ENCODE results near the gene CHRNA3. TPM values are rescaled to one million over a fixed set of nuclear protein-coding genes. Genes with fewer than 3 reads are reported as not detected.

CHRNA3 gene
- total RNA-seq, 1 experiment from 2014 or later: not detected

DNA sequence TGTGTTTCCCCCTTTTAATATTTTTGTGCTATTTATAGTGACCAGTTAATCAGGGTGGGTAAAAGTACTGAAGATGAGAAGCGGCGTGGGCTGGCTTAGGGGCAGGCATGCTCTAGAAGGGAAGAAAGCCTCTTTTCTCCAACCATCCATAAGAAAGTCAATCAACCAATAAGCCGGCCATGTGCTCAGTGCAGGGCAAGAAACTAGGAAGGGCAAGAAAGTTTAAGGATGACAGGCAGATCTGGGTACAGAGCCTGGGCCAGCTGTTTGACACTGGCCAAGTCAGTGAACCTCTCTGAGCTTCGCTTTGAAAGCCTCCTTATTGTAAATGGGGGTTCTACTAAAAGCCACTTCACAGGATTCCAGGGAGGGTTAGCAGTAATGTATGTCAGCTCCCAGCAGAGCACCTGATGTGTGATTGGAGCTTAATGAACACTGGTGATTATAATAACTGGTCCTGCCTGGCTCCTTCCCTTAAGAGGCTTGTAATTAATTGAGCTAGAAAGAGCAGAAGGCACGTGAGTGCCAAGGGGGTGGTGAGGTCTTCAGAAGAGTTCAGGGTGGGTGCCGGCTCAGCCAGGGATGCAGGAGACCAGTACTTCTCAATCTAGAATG lies 5.7 kb upstream of the CHRNA3 start (continued):
- TF ChIP-seq, protein P1, sequence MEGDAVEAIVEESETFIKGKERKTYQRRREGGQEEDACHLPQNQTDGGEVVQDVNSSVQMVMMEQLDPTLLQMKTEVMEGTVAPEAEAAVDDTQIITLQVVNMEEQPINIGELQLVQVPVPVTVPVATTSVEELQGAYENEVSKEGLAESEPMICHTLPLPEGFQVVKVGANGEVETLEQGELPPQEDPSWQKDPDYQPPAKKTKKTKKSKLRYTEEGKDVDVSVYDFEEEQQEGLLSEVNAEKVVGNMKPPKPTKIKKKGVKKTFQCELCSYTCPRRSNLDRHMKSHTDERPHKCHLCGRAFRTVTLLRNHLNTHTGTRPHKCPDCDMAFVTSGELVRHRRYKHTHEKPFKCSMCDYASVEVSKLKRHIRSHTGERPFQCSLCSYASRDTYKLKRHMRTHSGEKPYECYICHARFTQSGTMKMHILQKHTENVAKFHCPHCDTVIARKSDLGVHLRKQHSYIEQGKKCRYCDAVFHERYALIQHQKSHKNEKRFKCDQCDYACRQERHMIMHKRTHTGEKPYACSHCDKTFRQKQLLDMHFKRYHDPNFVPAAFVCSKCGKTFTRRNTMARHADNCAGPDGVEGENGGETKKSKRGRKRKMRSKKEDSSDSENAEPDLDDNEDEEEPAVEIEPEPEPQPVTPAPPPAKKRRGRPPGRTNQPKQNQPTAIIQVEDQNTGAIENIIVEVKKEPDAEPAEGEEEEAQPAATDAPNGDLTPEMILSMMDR (IDR thresholded peaks at IDR 0.05 in 2 of 3, conservative IDR thresholded peaks at IDR 0.05 in 1 of 3; ENCODE audit: borderline replicate concordance in 1 of 3, insufficient read depth in 1 of 3, low read depth in 2 of 3, low read length in 2 of 3): no peak
- TF ChIP-seq SRF (IDR thresholded peaks at IDR 0.05; ENCODE audit: low read depth) (no peak), ATF3 (IDR thresholded peaks at IDR 0.05) (no peak), ELF1 (IDR thresholded peaks at IDR 0.05; ENCODE audit: borderline replicate concordance, low read depth) (no peak)

GRCh38 chr15:78625606-78626280 lies 4.9 kb upstream of the CHRNA3 start:
- Histone ChIP-seq H3K27ac (ENCODE audit: low read depth, low read length) (no peak overlapping the region), H4K20me1 (ENCODE audit: insufficient read depth) (no peaks in the 10 kb centered on the region), H3K27me3 (ENCODE audit: insufficient read depth, low read length) (no peaks in the 10 kb centered on the region), H3K36me3 (ENCODE audit: control insufficient read depth in 1 of 2, insufficient read depth in 2 of 2, low read length in 2 of 2) (no peaks in the 10 kb centered on the region), H3K4me1 (ENCODE audit: control insufficient read depth in 1 of 2, insufficient read depth in 2 of 2, low read length in 2 of 2) (no peaks in the 10 kb centered on the region), H3K9ac (ENCODE audit: low read length) (no peak overlapping the region), H2AFZ (ENCODE audit: low read depth, low read length, poor library complexity, severe bottlenecking) (no peak overlapping the region), H3K4me3 (replicated peaks in 1 of 2; ENCODE audit: low read depth in 1 of 2, low read length in 2 of 2) (no peak overlapping the region), H3K4me2 (ENCODE audit: low read length) (no peak overlapping the region), H3K79me2 (ENCODE audit: insufficient read depth, low read length) (no peaks in the 10 kb centered on the region), H3K9me2 (ENCODE audit: insufficient read depth) (no peaks in the 10 kb centered on the region), H3K9me3 (ENCODE audit: control insufficient read depth in 1 of 2, insufficient read depth in 1 of 2, low read depth in 1 of 2, low read length in 2 of 2) (no peaks in the 10 kb centered on the region)
- ATAC-seq (no peak), DNase-seq (ENCODE audit: low read depth, low spot score) (no peak)
- no peak for TF ChIP-seq CEBPB (IDR thresholded peaks at IDR 0.05; ENCODE audit: low read depth)
- TF ChIP-seq RAD21 (IDR thresholded peaks at IDR 0.05; ENCODE audit: low read depth): no peak
- no peak for TF ChIP-seq ZFX (IDR thresholded peaks at IDR 0.05)
- no peak for TF ChIP-seq TCF7L2 (IDR thresholded peaks at IDR 0.05; ENCODE audit: borderline replicate concordance, extremely low read depth, insufficient read depth, insufficient read length)
- no peak for TF ChIP-seq EZH2 (IDR thresholded peaks at IDR 0.05)
- no peak for TF ChIP-seq CBX3 (IDR thresholded peaks at IDR 0.05; ENCODE audit: low read depth)
- no peak for TF ChIP-seq SRF (IDR thresholded peaks at IDR 0.05; ENCODE audit: low read depth)
- TF ChIP-seq, protein P1 (IDR thresholded peaks at IDR 0.05 in 2 of 3, conservative IDR thresholded peaks at IDR 0.05 in 1 of 3; ENCODE audit: borderline replicate concordance in 1 of 3, insufficient read depth in 1 of 3, low read depth in 2 of 3, low read length in 2 of 3): no peak
- no peak for TF ChIP-seq YY1 (IDR thresholded peaks at IDR 0.05; ENCODE audit: extremely low read depth, insufficient replicate concordance, low read depth, low read length)
- TF ChIP-seq, protein P2, sequence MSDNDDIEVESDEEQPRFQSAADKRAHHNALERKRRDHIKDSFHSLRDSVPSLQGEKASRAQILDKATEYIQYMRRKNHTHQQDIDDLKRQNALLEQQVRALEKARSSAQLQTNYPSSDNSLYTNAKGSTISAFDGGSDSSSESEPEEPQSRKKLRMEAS (IDR thresholded peaks at IDR 0.05): no peak
- no peak for TF ChIP-seq POLR2A (IDR thresholded peaks at IDR 0.05; ENCODE audit: borderline replicate concordance, extremely low read depth, insufficient read depth, insufficient read length)
- no peak for TF ChIP-seq POLR2AphosphoS5 (IDR thresholded peaks at IDR 0.05; ENCODE audit: low read depth, low read length)
- intact Hi-C loops (cut with micrococcal nuclease): no loop called here
- ChIA-PET POLR2A (no interaction called here), RAD21 (ENCODE audit: low non-redundant PET in 1 of 2, low total read pairs in 2 of 2, uncharacterized antibody in 2 of 2, unreplicated experiment in 2 of 2) (no interaction called here), CTCF (no interaction called here)
- no TSS peak for BruUV-seq (replicated peaks)

Measured in HCT116 (cell line).